Subcutaneous adipose tissue (tissue), 4 donors: Measurements from ENCODE around the gene EHBP1L1. TPM values are rescaled to one million over a fixed set of nuclear protein-coding genes. Genes with fewer than 3 reads are reported as not detected.

Experiments
- total RNA-seq, 4 donors: library from RNA; depleted of rRNA; stranded (reverse); fragments of >200 nt; gene quantifications; one replicate each; pipeline ENCODE4 v1.1.0, GENCODE V29; 2016
- TF ChIP-seq, protein P1 (sequence below): fragments of 450-650 bp; IDR thresholded peaks from one replicate; pipeline ENCODE4 v1.5.1; 2016; ENCODE audit warnings: low read depth, mild to moderate bottlenecking, control low read depth, antibody characterized with exemption, moderate library complexity

EHBP1L1 gene
- total RNA-seq, 4 donors from 2014 or later: 27.1 to 79.5 (median 45.7) TPM

DNA sequence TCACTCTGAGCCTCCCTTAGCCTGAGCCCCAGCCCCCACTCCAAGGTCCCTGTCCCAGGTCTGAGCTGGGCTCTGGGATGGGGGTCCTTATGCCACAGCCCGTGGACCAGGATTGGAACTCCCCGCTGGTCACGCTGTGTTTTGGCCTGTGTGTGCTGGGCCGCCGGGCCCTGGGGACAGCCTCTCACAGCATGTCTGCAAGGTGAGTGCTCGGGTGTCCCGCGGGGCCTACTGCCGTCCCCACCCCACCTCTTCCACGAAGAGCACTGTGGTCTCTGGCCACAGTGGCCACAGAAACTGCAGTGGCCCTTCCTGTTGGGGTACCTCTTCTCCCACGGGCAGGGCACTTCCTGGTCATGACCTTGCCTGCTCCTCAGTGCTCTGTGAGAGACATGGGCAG, 58.6 kb downstream of the EHBP1L1 start:
- TF ChIP-seq, protein P1, sequence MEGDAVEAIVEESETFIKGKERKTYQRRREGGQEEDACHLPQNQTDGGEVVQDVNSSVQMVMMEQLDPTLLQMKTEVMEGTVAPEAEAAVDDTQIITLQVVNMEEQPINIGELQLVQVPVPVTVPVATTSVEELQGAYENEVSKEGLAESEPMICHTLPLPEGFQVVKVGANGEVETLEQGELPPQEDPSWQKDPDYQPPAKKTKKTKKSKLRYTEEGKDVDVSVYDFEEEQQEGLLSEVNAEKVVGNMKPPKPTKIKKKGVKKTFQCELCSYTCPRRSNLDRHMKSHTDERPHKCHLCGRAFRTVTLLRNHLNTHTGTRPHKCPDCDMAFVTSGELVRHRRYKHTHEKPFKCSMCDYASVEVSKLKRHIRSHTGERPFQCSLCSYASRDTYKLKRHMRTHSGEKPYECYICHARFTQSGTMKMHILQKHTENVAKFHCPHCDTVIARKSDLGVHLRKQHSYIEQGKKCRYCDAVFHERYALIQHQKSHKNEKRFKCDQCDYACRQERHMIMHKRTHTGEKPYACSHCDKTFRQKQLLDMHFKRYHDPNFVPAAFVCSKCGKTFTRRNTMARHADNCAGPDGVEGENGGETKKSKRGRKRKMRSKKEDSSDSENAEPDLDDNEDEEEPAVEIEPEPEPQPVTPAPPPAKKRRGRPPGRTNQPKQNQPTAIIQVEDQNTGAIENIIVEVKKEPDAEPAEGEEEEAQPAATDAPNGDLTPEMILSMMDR: no peak

DNA sequence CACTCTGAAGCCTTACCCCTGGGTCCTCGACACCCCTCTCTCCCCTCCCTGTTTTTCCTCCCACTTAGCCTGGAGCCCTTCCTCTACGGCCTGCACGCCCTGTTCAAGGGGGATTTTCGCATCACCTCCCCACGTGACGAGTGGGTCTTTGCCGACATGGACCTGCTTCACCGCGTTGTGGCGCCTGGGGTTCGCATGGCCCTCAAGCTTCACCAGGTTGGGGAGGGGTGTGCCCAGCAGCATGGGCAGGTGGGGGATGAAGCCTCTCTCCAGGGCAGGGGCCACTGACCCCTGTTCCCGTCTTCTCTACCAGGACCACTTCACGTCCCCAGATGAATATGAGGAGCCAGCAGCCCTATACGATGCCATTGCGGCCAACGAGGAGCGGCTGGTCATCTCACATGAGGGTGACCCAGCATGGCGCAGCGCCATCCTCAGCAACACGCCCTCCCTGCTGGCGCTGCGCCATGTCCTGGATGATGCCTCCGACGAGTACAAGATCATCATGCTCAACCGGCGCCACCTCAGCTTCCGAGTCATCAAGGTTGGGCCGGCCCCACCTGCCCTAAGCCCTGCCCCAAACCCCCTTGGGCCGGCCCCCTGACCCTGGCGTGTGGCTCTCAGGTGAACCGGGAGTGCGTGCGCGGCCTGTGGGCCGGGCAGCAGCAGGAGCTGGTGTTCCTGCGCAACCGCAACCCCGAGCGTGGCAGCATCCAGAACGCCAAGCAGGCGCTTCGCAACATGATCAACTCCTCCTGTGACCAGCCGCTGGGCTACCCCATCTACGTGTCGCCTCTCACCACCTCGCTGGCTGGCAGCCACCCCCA, 59.3 kb downstream of the EHBP1L1 start:
- TF ChIP-seq, protein P1: no peak

DNA sequence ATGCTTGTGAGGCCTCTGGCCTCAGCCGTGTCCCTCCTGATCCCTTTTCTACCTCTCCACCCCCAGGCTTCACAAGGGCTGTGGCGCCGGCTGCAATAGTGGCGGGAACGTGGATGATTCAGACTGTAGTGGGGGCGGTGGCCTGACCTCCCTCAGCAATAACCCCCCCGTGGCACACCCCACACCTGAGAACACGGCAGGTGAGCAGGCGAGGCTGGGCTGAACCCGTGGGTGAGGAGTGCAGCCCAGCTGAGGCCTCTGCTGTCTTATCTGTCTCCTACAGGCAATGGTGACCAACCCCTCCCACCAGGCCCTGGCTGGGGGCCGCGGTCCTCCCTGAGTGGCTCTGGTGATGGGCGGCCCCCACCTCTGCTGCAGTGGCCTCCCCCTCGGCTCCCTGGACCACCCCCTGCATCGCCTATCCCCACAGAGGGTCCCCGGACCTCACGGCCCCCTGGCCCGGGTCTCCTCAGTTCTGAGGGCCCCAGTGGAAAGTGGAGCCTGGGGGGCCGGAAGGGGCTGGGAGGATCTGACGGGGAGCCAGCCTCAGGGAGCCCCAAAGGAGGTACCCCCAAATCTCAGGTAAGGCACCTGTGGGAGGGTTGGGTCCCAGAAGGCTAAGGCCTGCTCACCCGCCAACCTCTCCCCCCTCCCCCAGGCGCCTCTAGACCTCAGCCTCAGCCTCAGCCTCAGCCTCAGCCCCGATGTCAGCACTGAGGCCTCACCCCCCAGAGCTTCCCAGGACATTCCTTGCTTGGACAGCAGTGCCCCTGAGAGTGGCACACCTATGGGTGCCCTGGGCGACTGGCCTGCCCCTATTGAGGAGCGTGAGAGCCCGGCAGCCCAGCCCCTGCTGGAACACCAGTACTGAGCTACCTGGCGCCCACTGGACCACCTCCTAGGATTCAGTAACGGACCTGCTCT, 60.5 kb downstream of the EHBP1L1 start:
- TF ChIP-seq, protein P1: no peak

DNA sequence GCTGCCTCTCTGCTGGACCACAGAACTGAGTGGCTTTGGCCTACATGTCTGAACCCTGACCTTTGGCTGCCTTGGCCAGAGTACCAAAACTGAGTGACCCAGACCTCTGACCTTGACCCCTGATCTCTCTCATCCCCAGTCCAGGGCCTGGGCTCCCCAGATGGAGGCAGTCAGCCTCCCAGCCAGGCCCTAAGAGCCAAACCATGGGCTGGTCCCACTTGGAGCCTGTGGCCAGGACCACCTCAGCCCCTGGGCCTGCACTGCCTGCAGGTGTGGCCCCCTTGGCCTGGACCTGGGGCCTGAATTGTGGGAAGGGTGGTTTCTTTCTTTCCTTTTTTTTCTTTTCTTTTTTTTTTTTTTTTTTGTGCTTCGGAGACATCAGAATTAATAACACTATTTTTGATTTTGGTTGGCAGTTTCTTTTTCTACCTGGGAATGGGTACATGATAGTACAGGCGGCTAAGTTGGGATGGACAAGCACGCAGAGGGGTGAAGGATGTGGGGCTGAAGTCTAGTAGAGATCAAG, 61.2 kb downstream of the EHBP1L1 start:
- TF ChIP-seq, protein P1: no peak

DNA sequence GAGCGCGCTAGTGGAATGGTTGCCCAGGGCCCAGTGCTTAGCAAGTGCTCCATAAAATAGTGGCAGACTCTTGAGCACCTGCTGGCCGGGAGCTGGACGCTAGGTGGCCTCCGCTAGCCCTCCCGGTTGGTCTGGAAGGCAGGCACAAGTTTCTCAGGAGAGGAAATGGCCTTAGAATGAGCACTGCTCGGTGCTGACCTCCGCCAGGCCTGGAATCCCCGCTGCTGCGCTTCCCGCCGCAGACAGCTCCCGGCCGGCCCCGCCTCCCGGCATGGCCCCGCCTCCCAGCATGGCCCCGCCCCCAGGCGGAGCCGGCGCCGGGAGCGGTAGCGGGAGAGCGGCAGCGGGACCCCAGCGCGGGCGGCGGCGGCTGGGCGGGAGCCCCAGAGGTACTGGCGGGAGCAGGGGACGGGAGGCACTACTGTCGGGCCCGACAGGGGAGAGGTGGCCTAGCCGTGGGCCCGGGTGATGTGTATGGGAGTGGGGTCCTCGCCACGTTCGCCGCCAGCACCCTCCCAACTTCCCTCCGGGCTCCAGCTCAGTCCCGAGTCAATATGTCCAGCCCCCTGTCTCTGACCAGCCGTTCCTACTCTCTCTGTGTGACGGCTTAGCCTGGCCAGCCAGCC, 62.1 kb downstream of the EHBP1L1 start, which contains the start of gene SIPA1:
Gene SIPA1 (plus strand): TSS at position 308 of the 626 bp plus-strand sequence. CDS start 2,821 bp downstream, outside the sequence.
- TF ChIP-seq, protein P1: no peak

DNA sequence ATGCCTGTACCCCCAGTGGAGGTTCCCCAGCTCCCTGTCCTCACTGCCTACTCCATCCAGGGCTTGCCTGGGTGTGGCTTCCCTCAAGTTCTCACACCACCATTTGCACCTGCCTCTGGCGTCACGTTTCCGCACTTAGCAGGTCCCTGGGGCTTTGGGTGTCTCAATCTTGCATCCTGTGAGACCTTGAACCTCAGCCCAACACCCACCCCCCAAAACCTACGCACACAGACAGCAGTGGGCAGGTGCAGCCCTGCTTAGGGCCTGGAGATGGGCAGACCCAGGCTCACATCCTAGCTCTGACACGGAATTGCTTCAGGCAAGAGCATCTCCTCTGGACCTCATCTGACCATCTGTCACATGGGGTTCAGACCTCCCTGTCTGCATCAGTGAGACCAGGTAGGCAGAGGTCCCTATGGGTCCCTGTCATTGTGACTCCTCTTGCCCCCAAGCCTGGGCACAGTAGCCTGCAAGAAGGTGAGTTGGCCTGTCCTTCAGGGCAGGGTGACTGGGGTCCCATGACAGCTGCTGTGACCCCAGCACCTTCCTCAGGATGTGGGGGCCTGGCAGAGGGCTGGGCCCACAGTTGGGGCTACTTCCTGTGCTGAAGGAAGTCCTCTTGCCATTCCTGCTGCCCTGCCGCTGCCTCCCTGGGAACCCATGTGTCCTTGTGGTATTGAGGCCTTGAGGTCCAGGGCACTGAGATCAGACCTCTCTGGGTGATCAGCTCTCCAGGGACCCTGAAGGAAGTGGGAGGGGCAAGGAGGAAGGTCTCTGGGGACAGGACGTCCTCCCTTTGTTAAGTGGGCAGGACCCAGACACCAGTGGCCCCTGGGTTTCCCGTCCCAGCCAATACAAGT, 64.0 kb downstream of the EHBP1L1 start:
- TF ChIP-seq, protein P1: no peak
